DND-41 (cell line): ENCODE measurements around the gene DOCK8.

Experiments used
- CTCF ChIP-seq: IDR thresholded peaks from 2 replicates; pipeline ENCODE4 v1.5.1; 2012; ENCODE audit warnings: borderline replicate concordance, low read length, moderate library complexity, mild to moderate bottlenecking; ENCODE audit not compliant: poor library complexity, severe bottlenecking; ENCODE audit errors: extremely low read depth
- EZH2 ChIP-seq: IDR thresholded peaks from 3 replicates; pipeline ENCODE4 v1.6.1; 2012; ENCODE audit warnings: borderline replicate concordance, low read depth, mild to moderate bottlenecking, moderate library complexity, low read length, inconsistent platforms; ENCODE audit not compliant: severe bottlenecking

- TF ChIP-seq CTCF (no peak), EZH2 (no peak)
These were observed 3.6 kb upstream of the DOCK8 start for GRCh38 chr9:211036-211435.
